ENCODE results near the gene NPAS3.

NPAS3 gene

DNA sequence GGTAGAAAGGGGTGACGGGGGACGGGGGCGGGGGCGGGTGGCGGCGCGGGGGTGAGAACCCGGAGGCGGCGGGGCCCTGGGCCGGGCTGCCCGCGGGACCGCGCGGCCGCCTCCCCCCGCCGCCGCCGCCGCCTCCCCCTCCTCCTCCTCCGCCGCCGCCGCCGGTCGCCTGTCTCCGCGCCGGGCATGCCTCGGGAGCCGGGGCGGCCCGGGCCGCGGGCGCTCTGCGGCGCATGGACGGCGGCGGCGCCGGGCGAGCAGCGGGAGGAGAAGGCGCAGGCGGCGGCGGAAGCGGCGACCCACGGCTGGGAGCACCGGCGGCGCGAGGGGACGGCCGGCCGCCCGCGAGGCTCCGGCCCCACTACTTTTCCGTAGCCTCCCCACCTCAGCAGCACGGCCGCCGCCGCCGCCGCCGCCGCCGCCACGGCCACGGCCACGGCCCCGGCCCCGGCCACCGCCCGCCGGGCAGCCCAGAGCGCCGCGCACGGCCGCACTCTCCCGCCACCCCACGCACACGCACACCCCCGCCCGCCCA lies at the start of gene NPAS3:
NPAS3 (plus strand) TSS at position 161 of the 535 bp plus-strand sequence.
- no peak for DNase-seq

DNA sequence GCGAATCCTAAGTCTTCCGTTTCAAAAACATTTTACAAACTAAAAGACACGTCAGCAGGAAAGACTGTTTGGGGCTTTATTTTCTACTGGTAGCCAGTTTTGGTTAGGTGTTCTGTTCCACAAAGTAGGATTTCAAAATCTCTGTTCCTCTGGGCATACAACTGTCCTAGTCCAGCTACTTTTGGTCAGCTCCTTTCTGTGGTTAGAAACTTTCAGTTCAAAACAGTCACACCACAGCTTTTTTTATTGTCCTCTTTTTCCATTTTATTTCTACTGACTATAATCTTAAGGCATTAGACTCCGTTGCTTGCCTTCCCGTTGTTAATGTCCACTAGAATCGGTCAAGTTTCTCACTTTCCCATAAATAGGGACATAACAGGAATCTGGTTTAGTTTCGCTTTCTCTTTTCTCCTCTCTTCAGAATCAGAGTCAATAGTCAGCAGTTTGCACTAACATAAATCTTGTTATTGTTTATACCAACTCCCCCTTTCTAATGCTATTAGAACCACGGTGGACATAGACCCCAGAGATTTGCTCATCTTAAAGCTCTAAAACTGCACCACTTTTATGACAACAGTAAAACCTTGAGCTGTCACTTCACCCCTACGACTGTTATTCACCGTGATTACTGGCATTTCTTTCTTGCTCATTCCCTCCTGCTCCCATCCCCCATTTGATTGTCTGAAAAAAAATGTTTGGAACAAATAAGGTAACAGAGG lies 41.5 kb upstream of the NPAS3 start:
- no peak for DNase-seq

DNA sequence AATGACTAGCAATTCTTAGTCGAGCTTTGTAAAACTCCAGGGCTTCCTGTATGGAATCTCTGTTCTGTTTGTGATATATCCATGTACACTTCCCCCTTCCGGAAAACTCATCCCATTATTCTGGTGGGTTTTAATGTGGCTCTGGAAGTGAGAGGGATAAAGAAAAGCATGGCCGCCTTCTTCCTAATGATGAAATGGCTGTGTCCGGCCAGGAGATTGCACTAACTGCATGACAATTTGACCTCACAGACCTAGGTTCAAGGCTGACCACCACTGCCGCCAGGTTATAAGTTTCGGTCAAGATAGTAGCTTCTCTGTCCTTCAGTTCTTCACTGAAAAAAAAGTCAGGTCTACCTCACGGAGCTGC lies 41.0 kb upstream of the NPAS3 start:
- DNase-seq = no peak

DNA sequence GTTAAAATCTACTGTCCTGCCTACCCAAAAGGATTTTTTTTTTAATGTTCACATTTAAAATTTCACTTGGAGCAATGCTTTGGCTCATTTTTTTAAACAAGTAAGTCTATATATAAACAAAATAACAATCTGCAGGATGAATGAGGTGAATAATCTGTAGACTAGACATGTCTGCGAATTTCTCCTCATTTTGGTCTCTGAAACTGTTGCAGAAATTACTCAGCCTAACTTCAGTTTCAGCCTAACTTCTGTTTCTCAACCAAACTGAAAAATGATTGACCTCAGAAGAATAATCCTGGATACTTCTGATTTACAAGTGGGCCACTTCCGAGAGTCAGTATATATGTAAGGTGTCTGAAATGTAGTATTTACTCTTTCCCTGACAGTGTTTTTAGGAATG lies 39.8 kb upstream of the NPAS3 start:
- DNase-seq = no peak

DNA sequence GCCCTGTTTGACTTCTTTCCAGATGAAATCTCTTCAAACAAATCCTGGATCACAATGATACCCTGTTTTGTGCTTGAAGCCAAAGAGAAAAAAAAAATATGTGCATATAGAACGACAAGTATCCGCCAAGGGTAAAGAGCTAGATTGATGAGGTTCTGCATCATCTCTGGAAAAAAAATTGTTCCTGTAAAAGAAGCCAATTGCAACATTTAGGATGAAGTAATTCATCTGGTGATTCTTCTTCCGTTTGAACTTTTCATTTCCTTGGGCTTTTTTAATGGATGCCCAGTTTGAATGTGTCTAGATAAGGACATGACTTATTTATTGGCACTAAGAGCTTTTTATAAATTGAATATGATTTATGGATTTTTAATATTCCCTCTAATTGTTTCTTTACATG lies 38.1 kb upstream of the NPAS3 start:
- no peak for DNase-seq

DNA sequence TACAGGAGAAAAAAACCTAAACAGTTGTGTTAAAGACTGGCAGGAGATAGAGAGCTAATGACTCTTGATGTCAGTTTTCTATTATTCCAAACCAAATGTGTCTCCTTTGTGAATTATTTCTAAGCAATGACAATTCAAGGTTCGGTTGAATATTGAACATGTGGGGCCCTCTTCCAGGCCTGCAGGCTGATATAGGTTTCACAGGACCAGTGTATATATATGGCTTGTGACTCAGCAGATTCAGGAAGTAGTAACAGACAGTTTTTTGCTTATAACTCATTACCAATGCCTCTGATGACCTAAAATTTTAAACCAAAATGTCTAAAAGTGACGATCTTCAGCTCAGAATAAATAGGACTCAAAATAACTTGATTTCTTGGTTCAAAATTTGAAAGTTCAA lies 33.7 kb upstream of the NPAS3 start:
- no peak for DNase-seq

DNA sequence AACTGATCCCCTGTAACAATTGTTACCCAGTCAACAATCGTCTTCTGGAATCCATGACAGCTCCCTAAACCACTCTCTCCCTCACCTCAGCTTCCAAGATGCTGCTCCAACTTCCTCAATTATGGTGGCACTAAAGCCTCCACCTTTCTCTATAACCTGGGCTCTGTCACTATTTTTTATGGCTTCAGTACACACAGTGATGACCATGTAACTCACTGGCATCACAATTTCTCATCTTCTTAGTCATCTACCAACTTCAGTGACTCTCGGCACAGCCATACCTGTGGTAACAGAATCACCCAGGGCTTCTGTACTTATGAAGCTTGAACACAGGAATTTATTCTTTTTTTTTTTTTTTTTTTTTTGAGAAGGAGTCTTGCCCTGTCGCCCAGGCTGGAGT lies 32.0 kb upstream of the NPAS3 start:
- no peak for DNase-seq

DNA sequence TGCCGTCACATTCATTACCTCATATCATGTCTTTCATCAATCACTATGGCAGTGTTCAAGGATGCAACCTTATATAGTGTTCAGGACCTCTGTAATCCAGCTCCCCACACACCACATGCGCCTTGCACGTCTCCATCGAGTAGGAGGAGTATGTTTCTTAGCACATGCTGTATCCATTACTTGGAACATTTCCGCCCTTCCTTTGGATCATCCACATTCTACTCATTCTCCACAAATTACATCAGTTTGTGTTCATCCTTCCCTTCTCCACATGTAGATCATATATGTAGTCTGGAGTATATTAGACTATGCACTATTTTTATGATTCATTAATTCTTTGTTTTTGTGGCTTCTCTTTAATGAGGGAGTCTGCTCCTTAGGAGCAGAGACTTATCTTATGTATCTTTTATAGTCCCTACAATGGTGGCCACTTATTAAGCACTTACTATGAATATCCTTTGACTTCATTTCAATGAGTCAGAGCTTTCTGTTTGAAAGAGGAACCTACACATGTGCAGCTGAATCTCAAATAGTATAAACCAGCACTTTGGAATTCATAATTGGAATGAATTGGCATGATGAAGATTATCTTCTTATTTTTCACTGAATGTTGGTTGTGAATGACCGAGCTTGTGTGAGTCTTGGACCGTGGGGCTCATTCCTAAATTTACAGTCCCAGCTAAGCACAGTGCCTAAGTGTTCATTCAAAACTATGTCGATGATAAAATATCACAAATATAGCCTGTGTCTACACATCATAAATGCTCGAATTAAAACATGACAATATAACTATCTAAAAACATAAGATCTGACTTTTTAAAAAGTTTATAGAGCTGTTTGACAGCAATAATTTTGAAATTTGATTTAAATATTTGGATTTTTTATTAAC lies 30.2 kb upstream of the NPAS3 start:
- DNase-seq = no peak

DNA sequence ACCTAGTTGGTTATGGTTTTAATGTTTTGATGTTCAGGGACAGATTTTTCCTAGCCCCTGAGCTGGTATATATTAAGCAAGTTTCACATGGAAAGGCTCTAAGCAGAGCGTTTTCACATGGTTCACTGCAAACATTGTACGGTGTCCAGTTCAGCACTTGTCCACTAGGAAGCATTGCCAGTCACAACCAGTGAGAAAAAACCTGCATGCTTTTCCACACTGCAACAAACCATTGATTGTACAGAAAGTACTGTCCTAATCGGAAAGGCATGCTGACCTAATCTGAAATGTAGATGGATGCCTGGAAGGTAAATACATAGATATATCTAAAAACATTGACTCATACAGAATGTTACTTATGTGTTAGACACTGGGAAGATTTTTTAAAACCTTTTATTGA lies 25.0 kb upstream of the NPAS3 start:
- DNase-seq = no peak

DNA sequence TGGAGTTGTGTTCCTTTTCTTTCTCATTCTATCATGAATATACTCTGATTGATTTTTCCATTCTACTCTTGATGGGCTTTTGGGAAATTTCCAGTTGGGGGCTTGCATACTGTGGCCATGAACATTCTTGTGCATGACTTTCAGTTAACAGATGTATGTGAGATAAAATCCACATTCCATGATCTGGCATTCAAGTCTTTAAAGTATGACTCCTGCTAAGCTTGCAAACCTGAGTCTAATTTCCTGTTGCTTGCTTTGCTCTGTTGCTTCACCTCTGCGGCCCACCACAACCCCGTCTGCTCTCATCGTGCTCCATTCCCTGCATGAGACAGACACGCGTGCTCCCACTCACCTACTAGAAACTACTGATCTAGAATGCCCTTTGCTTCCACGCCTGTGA lies 24.3 kb upstream of the NPAS3 start:
- DNase-seq = no peak

DNA sequence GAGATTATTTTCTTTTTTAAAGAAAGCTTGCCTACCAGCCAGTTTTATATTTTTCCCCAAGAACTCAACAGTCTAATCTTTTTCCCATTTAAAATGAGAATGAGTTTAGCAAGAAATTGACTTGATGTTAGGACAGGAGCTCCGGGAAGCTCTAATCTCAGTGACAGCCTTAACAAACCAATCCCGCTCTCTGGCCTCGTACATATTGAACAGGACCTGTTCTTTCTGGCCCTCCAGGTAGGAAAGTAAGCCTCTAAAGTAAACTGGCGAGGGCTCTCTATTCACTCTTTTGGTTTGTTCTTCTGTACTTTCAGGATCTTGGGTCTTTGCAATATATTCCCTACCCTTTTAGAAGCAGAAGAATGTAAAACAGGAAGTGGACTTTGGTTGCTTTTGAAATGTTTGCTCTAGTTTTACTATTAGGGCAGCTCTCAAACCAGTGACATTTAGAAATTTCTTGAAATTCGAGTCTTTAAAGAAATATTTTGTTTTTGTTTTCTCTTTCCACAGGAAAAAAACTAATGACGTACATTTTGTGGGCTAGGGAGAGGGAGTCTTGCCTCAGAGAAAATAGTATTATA lies 17.9 kb upstream of the NPAS3 start:
- no peak for DNase-seq

DNA sequence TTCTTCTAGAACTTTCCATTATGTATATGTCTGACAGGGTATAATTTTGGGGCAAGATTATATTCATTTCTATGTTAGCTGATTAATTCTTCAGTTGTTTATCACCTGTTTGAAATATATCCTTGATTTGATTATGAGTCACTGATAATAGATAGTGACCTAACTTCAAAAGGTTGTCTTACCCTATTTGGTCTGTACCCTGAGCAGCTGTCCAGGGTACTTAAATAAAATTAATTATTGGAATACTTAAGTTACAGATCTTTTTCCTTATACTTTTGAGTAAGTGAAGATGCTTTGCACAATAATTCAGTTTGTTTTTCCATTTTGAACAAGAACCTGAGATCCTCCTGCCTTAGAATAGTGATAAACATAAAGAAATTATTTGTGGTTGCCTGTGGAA lies 13.2 kb upstream of the NPAS3 start:
- no peak for DNase-seq

DNA sequence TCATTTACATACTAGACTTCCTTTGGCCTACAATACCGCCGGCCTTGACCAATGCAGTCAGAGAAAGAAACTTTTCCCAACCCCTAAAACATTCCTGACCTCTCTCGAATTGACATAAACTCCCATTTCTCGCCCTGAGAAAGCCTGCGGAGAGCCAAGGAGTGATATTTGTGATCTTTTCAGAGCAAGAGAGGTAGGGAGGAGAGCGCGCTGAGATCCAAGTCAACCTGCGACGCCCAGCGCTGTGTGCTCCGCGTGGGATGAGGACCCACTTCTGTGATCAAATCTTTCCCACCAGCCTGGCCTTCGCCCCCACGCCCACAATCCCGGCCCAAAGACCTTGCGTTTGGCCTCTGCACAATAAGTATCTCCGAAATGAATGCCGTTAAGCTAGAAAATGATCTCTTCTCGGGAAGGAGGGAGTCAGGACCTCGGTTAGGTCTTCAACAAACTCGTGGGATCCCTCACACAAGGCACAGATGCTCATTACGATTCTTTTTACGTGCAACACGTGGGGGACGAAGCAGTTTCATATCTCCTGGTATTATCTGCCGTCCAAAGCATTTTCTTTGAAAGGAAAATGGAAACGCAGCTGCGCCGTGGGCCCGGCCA lies 6.3 kb upstream of the NPAS3 start:
- DNase-seq = no peak

DNA sequence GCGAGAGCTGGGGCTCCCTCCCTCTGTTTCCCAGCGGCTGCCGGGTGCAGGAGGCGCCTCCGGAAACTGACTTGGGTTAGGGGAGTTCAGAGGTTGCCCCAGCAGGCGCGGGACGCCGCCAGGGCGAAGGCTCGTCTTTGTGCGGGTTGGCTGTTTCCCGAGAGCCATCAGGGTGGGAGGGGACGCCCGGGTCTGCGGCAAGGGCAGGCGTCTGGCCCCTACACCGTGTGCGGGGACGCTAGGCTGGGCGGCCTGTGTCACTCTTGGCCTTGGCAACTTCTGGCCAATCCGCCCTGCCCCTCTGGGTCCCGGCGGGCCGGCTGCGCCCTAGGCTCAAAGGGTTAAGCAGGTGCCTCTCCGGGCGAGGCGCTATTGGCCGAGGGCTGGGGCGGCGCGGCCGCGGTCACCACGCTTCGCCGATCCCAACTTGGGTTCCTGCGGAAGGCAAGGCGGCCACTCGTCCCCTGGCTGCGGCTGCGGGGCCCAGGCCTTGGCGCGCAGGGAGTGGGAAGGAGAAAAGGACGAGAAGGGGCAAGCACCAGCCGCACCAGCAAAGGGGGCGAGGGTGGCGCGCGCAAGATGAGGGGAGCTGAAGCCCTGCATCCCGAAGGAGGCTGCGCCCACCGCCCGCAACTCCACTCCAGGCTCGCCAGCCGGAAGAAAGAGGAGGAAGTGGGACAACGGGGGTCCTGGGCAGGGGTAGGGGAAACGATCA lies 5.6 kb upstream of the NPAS3 start:
- DNase-seq = no peak

DNA sequence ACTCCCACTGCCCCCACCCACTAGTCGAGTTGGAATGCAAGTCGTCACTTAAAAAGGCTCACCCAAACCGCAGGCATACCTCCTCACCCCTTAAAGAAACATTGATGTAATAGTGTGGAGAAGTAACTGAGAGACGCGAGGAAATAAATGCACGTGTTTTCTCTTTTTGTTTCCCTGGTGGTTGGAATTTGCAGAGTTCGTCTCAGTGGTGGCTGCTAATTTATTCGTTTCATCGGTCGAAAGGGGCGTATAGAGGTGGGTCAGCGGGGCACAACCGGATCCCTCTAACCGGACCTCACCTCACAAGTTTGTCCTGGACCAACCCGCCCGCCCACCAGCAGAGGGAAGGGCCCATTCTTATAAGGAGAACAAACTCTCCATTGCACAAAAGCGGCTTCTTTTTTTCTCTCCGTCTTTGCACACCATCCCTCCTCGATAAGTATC lies 5.0 kb upstream of the NPAS3 start:
- DNase-seq = no peak

DNA sequence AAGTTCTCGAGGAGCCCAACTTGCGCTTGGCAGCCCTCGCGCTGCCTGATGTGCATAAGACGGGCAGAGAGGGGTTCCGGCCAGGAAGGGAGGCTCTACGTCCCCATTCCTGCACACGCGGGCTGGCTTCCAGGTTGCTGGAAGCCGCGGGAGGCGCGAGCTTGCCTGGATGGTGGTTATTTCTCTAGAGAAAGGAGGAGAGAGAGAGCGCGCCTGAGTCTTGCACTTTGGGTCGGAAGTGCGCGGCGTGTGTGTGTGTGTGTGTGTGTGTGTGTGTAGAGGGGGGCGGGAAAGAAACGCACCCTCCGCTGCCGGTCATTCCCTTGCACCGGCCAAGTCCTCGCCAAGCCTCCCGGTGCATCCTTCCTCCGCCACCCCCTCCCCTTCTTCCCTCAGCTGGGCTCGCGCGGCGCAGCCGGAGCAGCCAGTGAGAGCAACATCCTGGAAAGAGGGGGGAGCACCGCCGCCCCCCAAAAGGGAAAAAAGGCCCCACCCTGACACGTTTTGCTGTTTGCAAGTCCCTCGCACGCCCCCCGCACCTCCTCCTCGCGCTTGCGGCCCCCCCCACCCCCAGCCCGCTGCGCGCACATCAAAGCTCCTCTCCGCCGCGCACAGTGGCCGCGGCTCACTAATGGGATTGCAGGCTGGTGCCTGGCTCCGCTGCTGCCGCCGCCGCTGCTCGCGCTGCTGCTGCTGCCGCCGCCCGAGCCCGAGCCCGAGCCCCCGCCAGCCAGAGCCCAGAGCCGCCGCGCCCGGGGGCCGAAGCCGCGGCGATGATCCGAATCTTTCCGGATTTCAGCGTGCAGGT lies 4.4 kb upstream of the NPAS3 start:
- DNase-seq = no peak

DNA sequence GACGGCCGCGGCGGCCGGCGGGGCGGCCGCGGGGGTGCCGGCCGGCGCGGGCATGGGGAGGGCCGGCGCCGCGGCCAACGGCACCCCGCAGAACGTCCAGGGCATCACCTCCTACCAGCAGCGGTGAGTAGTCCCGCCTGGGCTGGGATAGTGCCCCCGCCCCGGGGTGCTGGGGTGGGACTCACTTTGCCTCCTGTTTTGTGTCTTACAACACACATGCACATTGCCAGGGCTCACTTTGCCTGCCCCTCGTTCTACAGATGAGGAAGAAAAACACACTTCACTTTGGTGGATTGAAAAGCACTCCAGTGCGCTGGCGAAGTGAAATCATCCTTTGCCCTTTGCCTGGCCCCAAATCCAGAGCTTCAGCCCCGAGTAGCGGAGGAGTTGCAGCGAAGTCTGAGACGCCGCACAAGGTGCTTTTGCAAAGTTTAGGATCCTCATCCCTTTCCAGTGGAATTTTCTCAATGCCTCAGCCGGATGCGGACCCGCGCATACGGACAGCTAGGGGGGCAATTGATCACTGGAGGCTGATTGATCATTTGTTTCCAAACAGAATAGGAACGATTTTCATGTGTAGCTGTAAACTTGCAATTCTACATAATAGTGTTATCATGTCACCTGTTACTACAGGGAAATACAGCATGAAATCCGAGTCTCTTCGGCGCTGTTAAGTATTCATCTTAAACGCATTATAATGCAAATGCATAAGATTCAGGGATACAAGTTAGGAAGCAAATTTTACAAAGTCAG lies 3.6 kb upstream of the NPAS3 start:
- DNase-seq = no peak

DNA sequence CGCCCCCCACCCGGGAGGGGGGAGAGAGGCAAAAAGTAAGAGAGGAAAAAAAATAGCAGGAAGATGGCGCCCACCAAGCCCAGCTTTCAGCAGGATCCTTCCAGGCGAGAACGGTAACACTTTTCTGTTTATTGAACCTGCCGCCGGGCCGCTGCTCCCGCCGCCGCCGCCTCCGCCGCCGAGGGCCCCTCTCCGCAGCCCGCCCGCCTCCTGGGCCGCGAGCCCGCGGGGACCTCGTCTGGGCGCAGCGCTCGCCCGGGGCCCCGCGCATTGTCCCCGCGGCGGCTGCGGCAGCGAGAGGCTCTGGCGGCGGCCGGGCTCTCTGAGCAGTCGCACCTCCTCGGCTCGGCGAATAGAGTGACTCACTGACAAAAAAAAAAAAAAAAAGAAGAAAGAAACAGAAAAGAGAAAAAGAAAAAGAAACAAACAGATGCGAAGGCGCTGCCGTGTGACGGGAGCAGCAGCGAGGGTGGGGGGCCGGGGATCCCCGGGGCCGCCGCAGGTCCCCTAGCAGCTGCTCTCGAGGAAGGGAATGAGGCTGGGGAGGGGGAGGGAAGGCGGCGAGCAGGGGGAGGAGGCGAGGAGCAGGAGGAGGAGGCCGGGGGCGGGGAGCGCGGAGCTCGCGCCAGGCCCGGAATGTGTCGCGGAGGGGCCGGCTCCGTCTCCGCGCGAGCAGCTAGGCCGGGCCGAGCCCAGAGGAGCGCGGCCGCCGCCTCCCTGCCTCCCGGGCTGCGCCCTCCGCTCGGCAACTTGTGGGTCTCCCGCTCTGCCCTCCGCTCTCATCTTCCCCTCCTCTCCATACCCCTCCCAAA lies 781 bp downstream of the NPAS3 start:
- DNase-seq = no peak

DNA sequence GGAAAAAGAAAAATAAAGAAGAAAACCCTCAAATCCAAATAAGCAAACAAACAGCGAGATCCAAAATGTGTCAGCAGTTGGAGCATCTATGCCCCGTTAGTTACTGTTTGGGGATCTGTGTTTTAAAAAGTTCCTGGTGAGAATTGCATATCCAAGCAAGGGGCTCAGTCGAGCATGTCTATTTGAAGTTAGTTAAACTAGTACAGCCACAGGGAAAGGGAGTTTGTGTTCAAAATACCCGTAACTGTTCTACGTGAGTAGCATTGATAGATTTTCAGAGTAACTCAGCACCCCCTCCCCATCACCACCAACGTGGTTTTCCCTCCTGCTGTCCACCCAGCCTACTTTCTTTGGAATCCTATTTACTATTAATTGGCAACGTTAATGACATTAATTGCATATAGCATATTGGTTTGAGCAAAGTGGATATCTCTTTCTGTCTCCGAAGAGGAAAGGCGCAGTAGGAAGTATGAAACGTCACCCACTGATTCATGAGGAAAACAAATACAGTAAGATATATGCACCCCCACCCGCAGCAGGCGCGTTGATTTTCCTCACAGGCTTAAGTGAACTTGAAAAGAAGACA lies 1.5 kb downstream of the NPAS3 start:
- no peak for DNase-seq

Data from activated CD4-positive, alpha-beta T cell treated with anti-CD3 and anti-CD28 coated beads, Interleukin-2, amount 50 U/mL, for 1 hour (primary cell).